GM10847 (cell line): ENCODE measurements around the gene KCNK16.

Experiments used
- POLR2A ChIP-seq: IDR thresholded peaks from 2 replicates; pipeline ENCODE4 v1.6.1; 2011; ENCODE audit not compliant: insufficient read length; ENCODE audit errors: extremely low read depth

Gene KCNK16

DNA sequence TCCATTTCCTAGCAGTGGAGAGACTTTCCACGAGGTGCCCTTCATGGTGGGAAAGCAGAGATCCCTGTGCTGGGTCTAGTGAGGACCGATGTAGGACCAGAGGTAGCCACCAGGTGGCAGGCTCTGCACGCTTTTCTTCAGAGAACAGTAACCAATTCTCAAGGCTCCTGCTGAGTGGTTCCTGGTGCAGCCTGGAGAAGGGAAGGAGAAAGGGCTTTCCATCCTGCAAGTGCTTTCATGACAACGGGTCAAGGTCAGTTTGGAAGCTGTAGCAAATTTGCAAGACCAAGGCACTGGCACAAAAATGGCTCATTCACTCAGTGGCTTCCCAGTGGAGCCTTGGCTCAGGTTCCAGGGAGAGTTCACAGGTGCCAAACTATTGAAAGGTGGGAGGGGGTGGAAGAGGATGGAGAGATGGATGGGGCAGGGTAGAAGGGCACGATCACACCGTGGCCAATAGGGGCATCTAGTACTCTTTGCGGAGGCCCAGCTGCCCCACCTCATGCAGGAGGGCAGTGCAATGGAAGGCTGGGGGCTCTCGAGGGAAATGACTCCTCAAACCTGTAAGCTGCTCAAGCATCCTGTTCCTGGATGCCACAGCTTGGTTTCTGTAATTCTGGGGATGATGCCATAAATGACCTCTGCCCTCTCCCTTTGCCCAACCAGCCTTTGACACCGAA is 25.5 kb upstream of the KCNK16 start:
- no peak for TF ChIP-seq POLR2A

DNA sequence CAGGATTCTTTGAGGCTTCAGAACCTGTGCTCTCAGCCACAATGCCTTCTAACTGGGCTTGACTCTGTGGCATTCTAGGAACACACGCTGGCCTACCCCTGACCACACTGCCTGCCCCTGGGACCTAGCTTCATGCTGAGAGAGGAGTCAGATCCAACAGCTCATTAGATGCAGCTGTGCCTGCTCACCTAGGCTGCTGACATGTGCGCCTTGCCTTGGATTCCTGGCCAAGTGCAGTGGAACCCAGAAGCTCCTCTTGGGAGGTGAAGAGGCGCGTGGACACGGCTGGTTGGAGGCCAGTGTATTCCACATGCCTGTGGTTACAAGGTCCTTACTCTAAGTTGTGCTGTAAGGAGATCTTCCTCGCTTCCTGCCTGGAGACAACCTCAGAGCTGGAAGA is 24.7 kb upstream of the KCNK16 start:
- no peak for TF ChIP-seq POLR2A

DNA sequence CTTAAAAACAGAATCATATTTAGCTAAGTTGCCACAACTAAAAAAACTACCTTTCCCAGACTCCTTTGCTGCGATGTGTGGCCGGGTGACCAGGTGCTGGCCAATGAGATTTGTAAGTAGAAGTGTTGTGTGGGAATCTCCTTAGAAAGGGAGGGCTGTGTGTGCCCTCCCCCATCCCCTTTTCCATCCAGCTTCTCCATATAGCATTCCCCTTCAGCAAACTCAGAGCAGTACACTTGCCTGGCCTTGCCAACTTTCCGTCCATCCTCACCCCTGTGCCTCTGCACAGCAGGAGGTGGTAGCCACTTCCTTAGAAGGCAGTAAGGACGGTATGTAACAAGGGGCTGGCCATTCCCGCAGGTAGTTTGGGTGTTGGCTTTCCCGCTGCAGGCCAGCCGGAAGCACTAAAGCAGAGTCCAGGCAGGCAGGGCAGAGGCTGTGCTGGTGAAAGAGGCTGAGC is 22.3 kb upstream of the KCNK16 start:
- no peak for TF ChIP-seq POLR2A

DNA sequence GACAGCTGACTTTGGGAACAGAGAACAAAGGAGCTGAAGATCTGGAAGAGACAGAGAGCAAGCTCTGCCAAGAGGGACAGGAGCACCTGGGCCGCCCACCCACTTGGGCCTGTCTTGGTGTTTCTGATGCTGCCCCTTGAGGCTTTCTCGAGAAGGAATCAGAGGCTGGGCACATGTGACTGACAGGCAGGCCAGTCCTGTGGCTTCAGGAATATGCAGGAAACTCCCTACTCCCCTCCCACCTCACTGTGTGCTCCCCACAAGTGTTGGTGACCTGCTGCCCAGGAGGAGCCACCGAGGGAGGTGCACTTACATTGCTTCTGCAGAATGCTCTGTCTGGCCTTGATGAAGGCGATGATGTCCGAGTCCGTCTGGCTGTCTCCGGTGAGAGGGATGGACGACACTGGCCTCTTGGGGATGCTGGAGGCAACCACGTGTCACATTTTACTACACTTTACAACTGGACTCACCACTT is 20.9 kb upstream of the KCNK16 start:
- TF ChIP-seq POLR2A: no peak

DNA sequence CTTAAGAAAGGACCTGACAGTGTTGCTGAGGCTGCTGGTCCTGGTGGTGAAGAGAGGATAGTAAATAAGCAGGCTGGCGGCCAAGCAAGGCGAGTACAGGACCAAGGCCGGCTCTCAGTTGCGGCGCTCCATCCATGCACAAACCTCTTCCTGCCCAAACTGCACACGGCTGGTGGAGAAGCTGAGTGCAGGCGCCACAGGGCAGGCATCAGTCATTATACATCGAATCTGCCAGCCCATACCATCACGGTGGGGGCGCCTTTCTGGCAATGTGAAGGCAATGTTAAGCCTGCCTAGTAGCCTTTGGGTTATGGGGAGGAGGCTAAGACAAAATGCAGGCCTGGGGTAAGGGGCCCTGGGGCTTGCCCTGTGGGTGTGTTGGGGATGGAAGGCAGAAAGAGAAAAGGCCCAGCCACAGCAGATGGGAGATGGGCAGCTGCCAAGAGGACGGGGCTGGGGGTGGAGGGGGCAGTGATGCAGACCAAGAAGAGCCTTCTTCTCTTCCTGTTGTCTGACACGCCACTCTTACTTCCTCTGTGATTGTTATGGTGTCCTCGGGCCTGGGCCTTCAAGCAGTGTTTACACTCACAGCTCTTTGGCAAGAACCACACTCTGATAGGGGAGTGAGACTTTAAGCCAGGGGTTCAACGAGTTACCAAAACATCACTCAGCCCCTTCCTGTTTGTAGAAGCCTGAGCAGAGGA is 20.3 kb upstream of the KCNK16 start:
- TF ChIP-seq POLR2A: no peak

DNA sequence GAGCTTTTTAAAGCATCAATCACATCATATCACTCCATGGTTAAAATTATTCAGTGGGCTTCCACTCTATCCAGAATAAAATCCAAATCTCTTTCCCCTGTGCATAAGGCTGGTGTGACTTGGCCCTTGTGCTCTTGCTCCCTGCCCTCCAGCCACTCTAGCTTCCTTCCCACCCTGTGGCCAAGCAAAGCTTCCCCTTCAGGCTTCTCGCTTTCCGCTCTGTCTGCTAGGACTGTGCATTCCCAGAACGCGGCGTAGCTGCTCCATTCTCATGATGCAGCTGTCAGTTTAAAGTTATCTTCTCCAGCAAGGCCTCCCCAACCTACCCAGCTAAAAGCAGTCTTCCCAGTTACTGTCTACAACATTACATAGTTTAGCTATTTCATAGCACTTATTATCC is 19.4 kb upstream of the KCNK16 start:
- no peak for TF ChIP-seq POLR2A

DNA sequence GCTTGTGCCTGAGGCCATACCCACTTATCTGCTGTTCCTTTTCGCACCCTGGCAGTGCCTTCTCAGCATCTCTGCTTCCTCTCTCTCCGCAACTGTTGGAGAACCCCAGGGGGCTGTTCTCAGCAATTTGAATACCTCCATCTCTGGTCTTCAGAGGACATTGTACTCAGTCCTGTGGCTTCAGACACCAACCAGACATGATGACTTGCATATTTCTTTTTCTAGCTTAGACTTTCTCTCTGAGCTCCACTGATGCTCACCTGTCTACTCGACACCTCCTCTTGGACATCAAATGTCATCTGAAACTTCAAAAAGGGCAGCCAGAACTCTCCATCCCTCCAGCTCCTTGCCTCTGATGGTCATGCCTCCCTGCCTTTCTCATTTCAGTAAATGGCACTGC is 18.9 kb upstream of the KCNK16 start:
- no peak for TF ChIP-seq POLR2A

DNA sequence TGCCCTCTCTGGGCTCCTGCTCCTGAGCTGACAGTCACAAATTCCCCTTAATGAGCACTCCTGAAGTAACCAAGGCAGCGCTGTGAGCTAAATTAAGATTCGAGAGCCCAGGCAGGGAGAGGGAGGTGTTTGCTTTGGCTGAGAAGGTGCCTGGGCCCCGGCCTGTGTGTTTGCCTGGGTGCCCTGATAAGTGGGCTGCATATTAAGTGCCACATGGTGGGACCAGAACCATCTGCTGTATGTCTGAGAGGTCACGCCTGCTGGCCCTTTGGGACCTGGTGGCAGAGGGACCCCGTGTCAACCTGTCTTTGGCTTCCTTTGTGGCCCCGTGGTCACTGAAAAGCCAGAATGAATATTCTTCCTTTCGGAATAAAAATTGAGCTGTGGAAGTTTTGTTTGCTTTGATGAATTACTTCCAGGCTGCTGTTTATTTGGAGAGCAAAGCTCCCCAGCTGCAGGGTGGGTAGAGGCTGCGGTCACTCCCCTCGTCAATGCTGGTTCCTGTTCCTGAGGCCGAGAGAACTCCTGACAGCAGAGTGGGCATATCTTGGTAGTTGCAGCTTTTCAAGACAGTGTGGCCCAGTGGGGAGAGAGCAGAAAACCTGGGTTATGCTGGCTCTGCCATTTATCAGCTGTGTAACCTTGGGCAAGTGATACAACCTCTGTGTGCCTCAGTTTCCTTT is 17.5 kb upstream of the KCNK16 start:
- no peak for TF ChIP-seq POLR2A

DNA sequence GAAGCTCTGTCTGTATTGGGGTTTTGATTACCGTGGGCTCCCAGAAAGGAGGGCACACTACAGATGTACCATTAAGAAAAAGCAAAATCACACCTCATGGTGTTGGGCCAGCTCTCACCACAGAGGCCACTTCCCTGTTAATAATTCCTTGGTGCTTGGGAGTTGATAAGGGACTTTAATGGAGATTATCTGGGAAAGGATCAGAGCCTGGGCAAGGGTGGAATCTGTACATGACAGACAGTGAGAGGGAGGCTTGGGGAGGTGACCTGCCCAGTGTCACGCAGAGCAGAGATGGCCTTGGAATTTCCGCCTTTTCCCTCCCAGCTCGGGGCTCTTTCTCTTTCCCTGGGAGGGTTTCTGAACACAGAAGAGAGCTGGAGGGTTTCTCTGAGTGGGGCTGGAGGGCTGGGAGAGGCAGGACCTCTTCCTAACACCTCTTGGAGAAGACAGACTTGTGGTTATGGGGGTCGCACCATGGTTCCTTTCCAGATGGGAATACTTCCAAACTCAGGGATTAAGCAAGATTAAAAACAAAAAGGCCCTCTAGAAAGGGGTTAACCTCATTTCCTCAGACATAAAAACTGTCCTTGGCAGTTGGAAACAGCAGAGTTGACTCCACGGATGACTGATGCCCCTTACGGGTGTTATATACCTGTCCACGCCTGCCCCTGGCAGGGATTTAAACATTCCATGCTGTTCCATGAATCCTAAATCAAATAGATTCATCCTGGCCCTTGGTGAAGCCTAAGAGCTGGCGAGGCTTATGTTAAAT is 16.8 kb upstream of the KCNK16 start:
- TF ChIP-seq POLR2A: no peak

DNA sequence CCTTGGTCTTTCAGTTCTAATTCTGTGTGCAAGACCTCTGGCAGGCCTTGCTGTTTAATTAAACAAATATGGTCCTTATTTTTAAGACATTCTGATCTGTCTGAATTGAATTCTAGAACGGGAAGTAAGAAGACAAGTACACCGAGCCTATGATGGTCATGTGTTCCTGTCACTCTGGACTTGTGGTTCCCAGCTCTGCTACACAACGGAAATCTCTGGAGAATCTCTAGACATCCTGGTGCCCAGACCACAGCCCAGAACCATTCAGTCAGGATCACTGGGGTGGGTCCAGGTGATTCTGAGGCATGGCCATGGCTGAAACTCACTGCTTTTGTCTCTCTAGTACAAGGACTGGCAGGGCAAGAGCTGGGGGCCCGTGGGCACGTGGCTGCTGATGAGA is 15.9 kb upstream of the KCNK16 start:
- TF ChIP-seq POLR2A: no peak

DNA sequence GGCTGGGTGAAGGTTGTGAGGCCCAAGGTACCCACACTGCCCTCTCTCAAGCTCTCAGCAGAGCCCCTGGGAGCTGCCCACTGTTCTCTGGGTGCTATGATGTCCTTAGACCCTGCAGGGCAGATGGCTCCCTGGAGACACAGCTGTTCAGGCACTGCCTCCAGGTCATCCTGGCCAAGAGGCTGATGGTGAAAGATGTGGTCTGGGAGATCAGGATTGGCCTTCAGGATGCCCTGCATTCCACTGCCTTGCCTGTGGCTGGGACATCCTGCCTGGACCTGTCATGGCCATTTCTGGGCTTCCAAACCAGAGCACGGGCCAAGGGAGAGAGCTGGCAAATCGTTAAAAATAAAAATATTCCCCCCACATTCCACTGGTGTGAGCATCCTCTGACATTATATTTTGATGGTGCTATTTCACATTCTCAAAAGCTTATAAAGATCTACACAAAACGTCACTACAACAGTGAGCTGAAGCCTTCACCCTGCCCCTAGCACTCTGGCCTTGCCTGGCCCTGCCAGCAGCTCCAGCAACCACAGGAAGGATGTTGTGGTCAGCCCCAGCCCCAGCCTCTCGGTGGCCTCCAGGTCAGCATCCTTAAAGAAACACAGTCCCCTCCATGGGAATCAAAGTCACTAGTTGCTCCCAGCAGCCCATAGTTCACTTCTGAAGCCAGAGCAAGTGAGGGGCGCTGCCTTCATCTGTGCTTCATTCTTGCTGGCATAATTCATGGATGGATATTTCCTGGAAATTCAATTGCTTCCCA is 13.5 kb upstream of the KCNK16 start:
- TF ChIP-seq POLR2A: no peak

DNA sequence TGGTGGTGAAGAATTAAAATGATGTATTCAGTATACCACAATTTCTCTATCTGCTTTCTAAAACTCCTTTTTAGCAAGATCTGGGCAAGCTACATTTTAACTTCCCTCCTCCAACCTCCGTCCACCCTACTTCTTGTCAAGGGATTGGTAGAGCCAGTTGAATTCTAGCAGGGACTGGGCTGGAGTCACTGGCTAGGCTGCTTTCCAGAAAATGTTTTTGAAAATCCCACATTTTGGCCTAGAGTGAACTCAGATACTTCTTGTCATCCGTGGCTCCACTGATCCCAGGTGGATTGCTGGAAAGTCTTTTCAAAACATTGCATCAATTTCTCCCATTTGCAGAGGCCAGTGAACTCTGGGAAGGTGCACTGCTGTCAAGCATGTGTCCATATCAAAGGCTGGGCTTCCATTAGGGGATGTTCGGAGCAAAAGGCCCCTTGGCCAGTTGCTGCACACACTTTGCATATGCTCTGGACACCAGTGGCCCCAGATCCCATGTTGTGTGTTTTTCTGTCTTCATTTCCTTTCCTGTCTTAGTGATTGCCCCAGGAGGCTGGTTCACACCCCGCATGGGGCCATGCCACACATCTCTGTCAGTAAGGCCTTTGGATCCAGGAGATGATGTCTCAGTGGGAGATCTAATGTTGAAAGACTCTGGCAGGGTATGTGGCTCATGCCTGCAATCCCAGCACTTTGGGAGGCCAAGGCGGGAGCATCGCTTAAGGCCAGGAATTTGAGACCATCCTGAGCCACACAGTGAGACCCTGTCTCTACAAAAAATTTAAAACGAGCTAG is 11.3 kb upstream of the KCNK16 start:
- no peak for TF ChIP-seq POLR2A

DNA sequence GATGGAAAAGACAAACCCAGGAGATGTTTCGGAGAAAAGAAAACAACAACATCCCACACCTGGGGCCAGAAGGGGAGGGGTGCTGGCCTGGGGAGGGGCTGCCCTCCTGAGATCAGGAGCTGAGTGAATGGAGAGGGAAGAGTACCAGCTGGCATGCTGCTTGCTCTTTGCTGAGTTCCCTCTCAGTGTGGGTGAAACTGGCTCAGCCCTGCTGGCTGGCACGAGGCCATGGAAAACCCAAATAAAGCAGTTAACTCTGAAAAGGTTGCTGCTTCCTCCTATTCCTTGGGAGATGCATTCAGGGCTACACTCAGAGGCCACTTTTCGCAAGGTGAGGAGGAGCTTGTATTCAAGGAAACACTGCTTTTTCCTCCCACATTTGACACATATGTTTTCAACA is 8.0 kb upstream of the KCNK16 start:
- no peak for TF ChIP-seq POLR2A

DNA sequence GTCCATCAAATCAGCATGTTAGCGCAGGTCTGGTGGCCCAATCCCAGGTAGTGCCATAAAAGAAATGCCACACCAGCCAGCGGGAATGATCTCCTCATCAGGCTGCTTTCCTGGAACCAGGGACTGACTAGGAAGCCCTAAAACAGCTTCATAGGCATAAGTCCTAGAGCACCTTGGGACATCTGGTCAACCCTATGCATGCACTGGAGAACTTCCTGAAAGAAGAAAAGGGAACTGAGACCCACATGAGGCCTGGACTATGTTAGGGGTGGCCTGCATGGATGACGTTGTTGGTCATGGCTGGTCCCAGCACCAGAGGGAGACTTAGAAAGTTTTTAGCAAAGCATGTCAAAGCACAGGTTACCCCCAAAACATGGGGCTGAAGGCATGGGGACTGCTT is 7.6 kb upstream of the KCNK16 start:
- TF ChIP-seq POLR2A: no peak
